ENCODE data around the gene CCDC179.

DNA sequence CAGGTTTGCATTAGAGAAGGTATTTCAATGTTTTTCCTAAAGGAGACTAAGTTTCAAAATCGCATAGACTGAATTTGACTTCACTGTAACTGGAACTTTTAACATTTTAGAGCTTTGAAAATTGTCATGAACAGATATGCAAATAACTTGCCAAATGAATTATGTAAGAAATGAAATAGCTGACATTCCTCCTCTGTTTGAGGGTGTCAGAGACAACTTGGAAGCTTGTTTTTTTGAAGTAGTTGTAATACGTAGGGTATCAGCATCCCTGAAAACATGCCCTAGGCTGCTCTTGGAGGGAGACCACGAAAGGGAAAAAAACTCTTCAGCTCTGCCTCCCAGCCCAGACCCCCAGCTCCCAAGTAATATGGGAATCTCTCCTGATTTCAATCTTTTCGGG, 41.3 kb upstream of the CCDC179 start:
- TF ChIP-seq, protein P1, sequence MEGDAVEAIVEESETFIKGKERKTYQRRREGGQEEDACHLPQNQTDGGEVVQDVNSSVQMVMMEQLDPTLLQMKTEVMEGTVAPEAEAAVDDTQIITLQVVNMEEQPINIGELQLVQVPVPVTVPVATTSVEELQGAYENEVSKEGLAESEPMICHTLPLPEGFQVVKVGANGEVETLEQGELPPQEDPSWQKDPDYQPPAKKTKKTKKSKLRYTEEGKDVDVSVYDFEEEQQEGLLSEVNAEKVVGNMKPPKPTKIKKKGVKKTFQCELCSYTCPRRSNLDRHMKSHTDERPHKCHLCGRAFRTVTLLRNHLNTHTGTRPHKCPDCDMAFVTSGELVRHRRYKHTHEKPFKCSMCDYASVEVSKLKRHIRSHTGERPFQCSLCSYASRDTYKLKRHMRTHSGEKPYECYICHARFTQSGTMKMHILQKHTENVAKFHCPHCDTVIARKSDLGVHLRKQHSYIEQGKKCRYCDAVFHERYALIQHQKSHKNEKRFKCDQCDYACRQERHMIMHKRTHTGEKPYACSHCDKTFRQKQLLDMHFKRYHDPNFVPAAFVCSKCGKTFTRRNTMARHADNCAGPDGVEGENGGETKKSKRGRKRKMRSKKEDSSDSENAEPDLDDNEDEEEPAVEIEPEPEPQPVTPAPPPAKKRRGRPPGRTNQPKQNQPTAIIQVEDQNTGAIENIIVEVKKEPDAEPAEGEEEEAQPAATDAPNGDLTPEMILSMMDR (IDR thresholded peaks at IDR 0.05), result no peak
- no peak for TF ChIP-seq POLR2A (IDR thresholded peaks at IDR 0.05)
